Suprapubic skin (tissue), 4 donors: ENCODE data around the gene TMEM163.

Source experiments
- CTCF ChIP-seq, 2 donors: fragments of 200-600 bp in 1 of 2; fragments of 450-650 bp in 1 of 2; sonication (generic) in 1 of 2; IDR thresholded peaks; one replicate each; pipeline ENCODE4 v1.5.1; 2016 to 2019; ENCODE audit warnings: antibody characterized with exemption in 2 of 2, mild to moderate bottlenecking in 1 of 2, moderate library complexity in 1 of 2
- EP300 ChIP-seq: sonication (generic); formaldehyde crosslinking; IDR thresholded peaks from one replicate; pipeline ENCODE4 v1.6.1; 2017; ENCODE audit warnings: antibody characterized with exemption
- POLR2A ChIP-seq, 2 donors: fragments of 450-650 bp; IDR thresholded peaks; one replicate each; pipeline ENCODE4 v1.6.1; 2017; ENCODE audit warnings: antibody characterized with exemption in 2 of 2, mild to moderate bottlenecking in 2 of 2, moderate library complexity in 2 of 2
- POLR2AphosphoS5 ChIP-seq, 3 donors: sonication (generic); formaldehyde crosslinking; IDR thresholded peaks; one replicate each; pipeline ENCODE4 v1.6.1; 2017; ENCODE audit warnings: antibody characterized with exemption in 3 of 3

GRCh38 chr2:134745546-134745945 is 26.7 kb upstream of the TMEM163 start:
- TF ChIP-seq EP300: no peak
- TF ChIP-seq CTCF (IDR thresholded peaks at IDR 0.05): no peak
- no peak for TF ChIP-seq POLR2AphosphoS5 (IDR thresholded peaks at IDR 0.05)
- no peak for TF ChIP-seq POLR2A (IDR thresholded peaks at IDR 0.05)
